ENCODE data around the gene KLRD1. TPM values are rescaled to one million over a fixed set of nuclear protein-coding genes. Genes with fewer than 3 reads are reported as not detected.
"Not testable (repeated sequence)": the region's sequence is repeated elsewhere in the genome, so short reads cannot be mapped to it uniquely, and the experiment has no call there.

The KLRD1 gene
- total RNA-seq, 4 donors from 2014 or later = 0.37 to 0.94 (median 0.70) TPM

DNA sequence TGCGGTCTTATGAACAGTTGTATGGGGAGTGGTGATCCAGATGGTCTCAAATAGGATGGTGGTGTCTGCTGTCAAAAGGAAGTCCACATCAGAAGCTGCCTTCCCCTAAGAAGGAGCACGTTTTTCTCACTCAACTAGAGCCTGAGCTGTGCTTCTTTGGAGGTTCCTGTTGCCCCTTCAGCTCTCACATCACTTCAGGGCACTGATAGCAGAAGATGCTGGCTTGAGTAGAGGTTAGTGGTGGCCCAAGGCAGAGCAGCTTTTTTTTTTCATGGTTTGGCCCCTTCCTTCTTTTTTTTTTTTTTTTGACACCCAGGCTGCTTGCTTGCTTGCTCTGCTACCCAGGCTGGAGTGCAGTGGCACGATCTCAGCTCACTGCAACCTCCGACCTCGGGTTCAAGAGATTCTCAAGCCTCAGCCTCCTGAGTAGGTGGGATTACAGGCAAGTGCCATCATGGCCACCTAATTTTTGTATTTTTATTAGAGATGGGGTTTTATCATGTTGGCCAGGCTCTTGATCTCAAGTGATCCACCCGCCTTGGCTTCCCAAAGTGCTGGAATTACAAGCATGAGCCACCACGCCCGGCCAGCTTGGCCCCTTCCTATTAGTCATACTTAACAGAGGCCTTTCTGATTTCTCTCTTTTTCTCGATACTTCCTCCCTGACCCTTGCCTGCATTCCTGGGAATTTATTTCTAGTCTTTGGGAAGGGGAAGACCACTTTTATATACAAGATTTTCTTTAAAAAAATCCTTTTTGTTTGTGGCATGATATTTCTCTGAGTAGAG is 31.6 kb downstream of the KLRD1 start:
- Histone ChIP-seq H3K27me3 (no peaks in the 10 kb centered on the region), H3K36me3 (no peaks in the 10 kb centered on the region), H3K4me1 (no peaks in the 10 kb centered on the region), H3K27ac (no peak overlapping the region), H3K9me3 (no peaks in the 10 kb centered on the region), H3K4me3 (no peak overlapping the region)
- ATAC-seq = no peak
- TF ChIP-seq POLR2AphosphoS5 (IDR thresholded peaks at IDR 0.05) (no peak), POLR2A (IDR thresholded peaks at IDR 0.05) (no peak), EP300 (IDR thresholded peaks at IDR 0.05) (no peak)
- TF ChIP-seq, protein P1, sequence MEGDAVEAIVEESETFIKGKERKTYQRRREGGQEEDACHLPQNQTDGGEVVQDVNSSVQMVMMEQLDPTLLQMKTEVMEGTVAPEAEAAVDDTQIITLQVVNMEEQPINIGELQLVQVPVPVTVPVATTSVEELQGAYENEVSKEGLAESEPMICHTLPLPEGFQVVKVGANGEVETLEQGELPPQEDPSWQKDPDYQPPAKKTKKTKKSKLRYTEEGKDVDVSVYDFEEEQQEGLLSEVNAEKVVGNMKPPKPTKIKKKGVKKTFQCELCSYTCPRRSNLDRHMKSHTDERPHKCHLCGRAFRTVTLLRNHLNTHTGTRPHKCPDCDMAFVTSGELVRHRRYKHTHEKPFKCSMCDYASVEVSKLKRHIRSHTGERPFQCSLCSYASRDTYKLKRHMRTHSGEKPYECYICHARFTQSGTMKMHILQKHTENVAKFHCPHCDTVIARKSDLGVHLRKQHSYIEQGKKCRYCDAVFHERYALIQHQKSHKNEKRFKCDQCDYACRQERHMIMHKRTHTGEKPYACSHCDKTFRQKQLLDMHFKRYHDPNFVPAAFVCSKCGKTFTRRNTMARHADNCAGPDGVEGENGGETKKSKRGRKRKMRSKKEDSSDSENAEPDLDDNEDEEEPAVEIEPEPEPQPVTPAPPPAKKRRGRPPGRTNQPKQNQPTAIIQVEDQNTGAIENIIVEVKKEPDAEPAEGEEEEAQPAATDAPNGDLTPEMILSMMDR (IDR thresholded peaks at IDR 0.05) = no peak
- WGBS, 2 donors (ENCODE audit: low coverage in 1 of 2) = 53 to 77% methylated on average over 5 to 6 of the region's 9 CpGs

DNA sequence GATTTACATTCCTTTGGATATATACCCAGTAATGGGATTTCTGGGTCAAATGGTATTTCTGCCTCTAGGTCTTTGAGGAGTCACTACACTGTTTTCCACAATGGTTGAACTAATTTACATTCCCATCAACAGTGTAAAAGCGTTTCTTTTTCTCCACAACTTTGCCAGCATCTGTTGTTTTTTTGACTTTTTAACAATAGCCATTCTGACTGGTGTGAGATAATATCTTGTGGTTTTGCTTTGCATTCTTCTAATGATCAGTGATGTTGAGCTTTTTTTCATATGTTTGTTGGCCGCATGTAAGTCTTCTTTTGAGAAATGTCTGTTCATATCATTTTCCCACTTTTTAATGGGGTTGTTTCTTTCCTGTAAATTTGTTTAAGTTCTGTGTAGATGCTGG is 33.3 kb downstream of the KLRD1 start:
- H3K4me3 ChIP-seq, H3K9me3 ChIP-seq, H3K36me3 ChIP-seq, H3K27ac ChIP-seq, H3K4me1 ChIP-seq, H3K27me3 ChIP-seq, ATAC-seq: not testable (repeated sequence)
- WGBS, 2 donors (ENCODE audit: low coverage in 1 of 2) = 76 to 77% methylated on average over 2 of the region's 2 CpGs

GRCh38 chr12:10341892-10342509 is 34.3 kb downstream of the KLRD1 start:
- H3K36me3 ChIP-seq = no peaks in the 10 kb centered on the region
- 75% methylated on average over 1 of the region's 1 CpG; no CpG with 5 or more reads in 1 of the 2 donors for WGBS, 2 donors (ENCODE audit: low coverage in 1 of 2)
- ATAC-seq = no peak

DNA sequence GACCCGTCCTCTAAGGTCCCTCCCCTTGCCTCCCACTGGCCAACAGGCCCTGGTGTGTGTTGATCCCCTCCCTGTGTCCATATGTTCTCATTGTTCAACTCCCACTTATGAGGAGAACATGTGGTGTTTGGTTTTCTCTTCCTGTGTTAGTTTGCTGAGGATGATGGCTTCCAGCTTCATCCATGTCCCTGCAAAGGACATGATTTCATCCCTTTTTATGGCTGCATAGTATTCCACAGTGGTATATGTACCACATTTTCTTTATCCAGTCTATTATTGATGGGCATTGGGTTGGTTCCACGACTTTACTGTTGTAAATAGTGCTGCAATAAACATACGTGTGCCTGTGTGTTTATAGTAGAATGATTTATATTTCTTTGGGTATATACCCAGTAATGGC is 43.8 kb downstream of the KLRD1 start:
- 49 to 59% methylated on average over 2 to 3 of the region's 3 CpGs for WGBS, 2 donors (ENCODE audit: low coverage in 1 of 2)
- not testable (repeated sequence) for H3K9me3 ChIP-seq, H3K27ac ChIP-seq, H3K36me3 ChIP-seq, H3K27me3 ChIP-seq, ATAC-seq, H3K4me1 ChIP-seq, H3K4me3 ChIP-seq

More at GRCh38 chr12:10341892-10342509, 34.3 kb downstream of the KLRD1 start:
- no peak overlapping the region for H3K4me3 ChIP-seq
- H3K27me3 ChIP-seq = no peaks in the 10 kb centered on the region
- no peaks in the 10 kb centered on the region for H3K9me3 ChIP-seq
- no peaks in the 10 kb centered on the region for H3K4me1 ChIP-seq
- TF ChIP-seq, protein P1 (IDR thresholded peaks at IDR 0.05) = no peak
- TF ChIP-seq POLR2AphosphoS5 (IDR thresholded peaks at IDR 0.05) (no peak), EP300 (IDR thresholded peaks at IDR 0.05) (no peak), POLR2A (IDR thresholded peaks at IDR 0.05) (no peak)
- no peak overlapping the region for H3K27ac ChIP-seq

- Histone ChIP-seq H3K9me3 (peaks cover 0 to 8% (median 0%) of the 10 kb centered on the region in 3 donors), H3K27ac (no peak overlapping the region), H3K4me1 (no peaks in the 10 kb centered on the region), H3K36me3 (no peaks in the 10 kb centered on the region), H3K27me3 (no peaks in the 10 kb centered on the region), H3K4me3 (no peak overlapping the region)
- TF ChIP-seq, protein P1 (IDR thresholded peaks at IDR 0.05) = no peak
- TF ChIP-seq POLR2AphosphoS5 (IDR thresholded peaks at IDR 0.05) (no peak), POLR2A (IDR thresholded peaks at IDR 0.05) (no peak), EP300 (IDR thresholded peaks at IDR 0.05) (no peak)
- 100% methylated on average over 1 of the region's 4 CpGs; no CpG with 5 or more reads in 1 of the 2 donors for WGBS, 2 donors (ENCODE audit: low coverage in 1 of 2)
- no peak for ATAC-seq
Measured at GRCh38 chr12:10354071-10354470, 46.4 kb downstream of the KLRD1 start.

- no peak overlapping the region for H3K27ac ChIP-seq
- H3K9me3 ChIP-seq = peaks cover 0 to 8% (median 0%) of the 10 kb centered on the region in 3 donors
- no CpG with 5 or more reads among the region's 2 CpGs for WGBS, 2 donors (ENCODE audit: low coverage in 1 of 2)
- H3K27me3 ChIP-seq = no peaks in the 10 kb centered on the region
- no peak for ATAC-seq
- TF ChIP-seq EP300 (IDR thresholded peaks at IDR 0.05) = no peak
- TF ChIP-seq POLR2A (IDR thresholded peaks at IDR 0.05) = no peak
- no peak for TF ChIP-seq POLR2AphosphoS5 (IDR thresholded peaks at IDR 0.05)
- no peaks in the 10 kb centered on the region for H3K36me3 ChIP-seq
- H3K4me1 ChIP-seq = no peaks in the 10 kb centered on the region
- H3K4me3 ChIP-seq = no peak overlapping the region
Measured at GRCh38 chr12:10354502-10354901, 46.8 kb downstream of the KLRD1 start.

Measured in gastroesophageal sphincter (tissue), 4 donors.